Endothelial cell of umbilical vein (primary cell): Measurements from ENCODE around the gene GULP1. TPM values are rescaled to one million over a fixed set of nuclear protein-coding genes. Genes with fewer than 3 reads are reported as not detected.

Experiments
- BruUV-seq: library from RNA; stranded (reverse); fragments of 400-500 nt; replicated peaks from 2 replicates; lab custom pipeline; 2021; lab: Mats Ljungman, UMichigan
- CTCF ChIA-PET: fragments of 300-600, 350-600 bp; sonication (Branson Sonifier 250); formaldehyde crosslinking; loops from one replicate; lab custom pipeline; 2021; ENCODE audit warnings: antibody characterized with exemption, inconsistent platforms; lab: Charles Lee
- POLR2A ChIA-PET: fragments of 300-600, 350-600 bp; sonication (Branson Sonifier 250); formaldehyde crosslinking; loops from one replicate; lab custom pipeline; 2021; ENCODE audit warnings: antibody characterized with exemption, inconsistent platforms; lab: Charles Lee
- DNase-seq: peaks from one replicate; pipeline ENCODE4 v3.0.0-alpha.2; 2011; ENCODE audit warnings: low read depth, low spot score
- FAIRE-seq: peaks from 2 replicates; lab custom pipeline; 2011; peaks lifted over from hg19 to GRCh38; lab: Jason Lieb, UNC
- H2AFZ ChIP-seq: 2 replicates; pipeline ENCODE4 v1.6.0; 2012; ENCODE audit warnings: low read depth, low read length, control low read depth, inconsistent platforms
- H3K27ac ChIP-seq: 2 replicates; pipeline ENCODE4 v1.5.1; 2011; ENCODE audit warnings: low read depth, mild to moderate bottlenecking, control low read depth, low read length, moderate library complexity; ENCODE audit not compliant: insufficient read depth
- H3K27me3 ChIP-seq, 2 experiments: 2 replicates each; pipeline versions ENCODE4 v1.6.0 to v1.6.1; 2011; ENCODE audit warnings: low read length in 2 of 2, mixed read lengths in 1 of 2; ENCODE audit not compliant: control insufficient read depth in 2 of 2, insufficient read depth in 2 of 2
- H3K36me3 ChIP-seq, 2 experiments: 2 replicates in 1 of 2; 3 replicates in 1 of 2; pipeline ENCODE4 v1.5.1; 2011; ENCODE audit warnings: low read length in 2 of 2, mild to moderate bottlenecking in 1 of 2, moderate library complexity in 1 of 2; ENCODE audit not compliant: control insufficient read depth in 2 of 2, insufficient read depth in 2 of 2; ENCODE audit errors: extremely low read depth in 1 of 2
- H3K4me1 ChIP-seq: 3 replicates; pipeline ENCODE4 v1.5.1; 2011; ENCODE audit warnings: mild to moderate bottlenecking, low read length; ENCODE audit not compliant: control insufficient read depth, insufficient read depth; ENCODE audit errors: extremely low read depth
- H3K4me2 ChIP-seq: 2 replicates; pipeline ENCODE4 v1.6.1; 2011; ENCODE audit warnings: low read length, control low read depth, mixed read lengths; ENCODE audit not compliant: insufficient read depth
- H3K4me3 ChIP-seq, 3 experiments: fragments of 200-600 bp in 1 of 3; sonication (generic), shearing (Covaris generic) in 1 of 3; replicated peaks in 1 of 3; 2 replicates each; pipeline ENCODE4 v1.5.1; 2011 to 2016; ENCODE audit warnings: control low read depth in 3 of 3, low read length in 3 of 3, mild to moderate bottlenecking in 2 of 3, inconsistent platforms in 1 of 3, low read depth in 1 of 3, moderate library complexity in 1 of 3; ENCODE audit not compliant: insufficient read depth in 1 of 3
- H3K79me2 ChIP-seq: 2 replicates; pipeline ENCODE4 v1.6.0; 2012; ENCODE audit warnings: low read length, inconsistent platforms; ENCODE audit not compliant: control insufficient read depth, insufficient read depth
- H3K9ac ChIP-seq: replicated peaks from 2 replicates; pipeline ENCODE3; 2011; ENCODE audit warnings: low read length, control low read depth; ENCODE audit not compliant: insufficient read depth; ENCODE audit errors: extremely low read depth
- H3K9me1 ChIP-seq: replicated peaks from 3 replicates; pipeline ENCODE4 v1.6.0; 2011; ENCODE audit warnings: mild to moderate bottlenecking, low read length; ENCODE audit not compliant: control insufficient read depth, insufficient read depth; ENCODE audit errors: extremely low read depth
- H3K9me3 ChIP-seq: replicated peaks from 2 replicates; pipeline ENCODE4 v1.5.1; 2012; ENCODE audit warnings: low read length, inconsistent platforms; ENCODE audit not compliant: control insufficient read depth, insufficient read depth
- H4K20me1 ChIP-seq: replicated peaks from 2 replicates; pipeline ENCODE3; 2011; ENCODE audit warnings: mild to moderate bottlenecking, low read length; ENCODE audit not compliant: control insufficient read depth, insufficient read depth; ENCODE audit errors: extremely low read depth
- CTCF ChIP-seq, 2 donors: IDR thresholded peaks; 1 replicate in 1 of 2; 2 replicates in 1 of 2; pipeline ENCODE4 v1.5.1; 2011; ENCODE audit warnings: low read length in 2 of 2, mild to moderate bottlenecking in 2 of 2, moderate library complexity in 2 of 2, control low read depth in 1 of 2, inconsistent platforms in 1 of 2, low read depth in 1 of 2; ENCODE audit not compliant: insufficient read depth in 1 of 2; ENCODE audit errors: extremely low read depth in 1 of 2
- EZH2 ChIP-seq: IDR thresholded peaks from 2 replicates; pipeline ENCODE4 v1.6.1; 2012; ENCODE audit warnings: borderline replicate concordance, low read depth, mild to moderate bottlenecking, moderate library complexity, low read length, inconsistent platforms; ENCODE audit not compliant: severe bottlenecking
- FOS ChIP-seq: IDR thresholded peaks from 2 replicates; pipeline ENCODE4 v1.6.1; 2011; ENCODE audit warnings: mild to moderate bottlenecking, low read length, moderate library complexity, borderline replicate concordance; ENCODE audit not compliant: insufficient read depth
- GATA2 ChIP-seq: IDR thresholded peaks from 2 replicates; pipeline ENCODE4 v1.7.0; 2011; ENCODE audit warnings: low read depth, mild to moderate bottlenecking, moderate library complexity, mixed read lengths, low read length; ENCODE audit not compliant: insufficient read length, insufficient read depth
- JUN ChIP-seq: IDR thresholded peaks from 2 replicates; pipeline ENCODE4 v1.6.1; 2011; ENCODE audit warnings: borderline replicate concordance, low read depth; ENCODE audit not compliant: insufficient read length, insufficient read depth
- MYC ChIP-seq: IDR thresholded peaks from one replicate; pipeline ENCODE4 v1.6.1; 2011; ENCODE audit warnings: mild to moderate bottlenecking, low read depth, low read length
- POLR2A ChIP-seq: IDR thresholded peaks from 2 replicates; pipeline ENCODE4 v1.6.1; 2012; ENCODE audit warnings: low read depth, mild to moderate bottlenecking, control low read depth, low read length
- POLR2AphosphoS5 ChIP-seq: IDR thresholded peaks from 2 replicates; pipeline ENCODE4 v1.6.1; 2012; ENCODE audit warnings: low read depth, mild to moderate bottlenecking, control low read depth, low read length, moderate library complexity; ENCODE audit not compliant: insufficient read depth
- dilution Hi-C: fragments of 300-500 bp; cut with MboI; formaldehyde crosslinking; loops from one replicate; pipeline ENCODE4 v1.15.0; 2019; ENCODE audit warnings: low sequenced_read_pairs; ENCODE audit not compliant: extremely low pct_ligation_motif_present
- intact Hi-C: fragments of 100-400 bp; cut with micrococcal nuclease; formaldehyde crosslinking; loops from one replicate; pipeline ENCODE4 v1.10.0; 2022
- polyA plus RNA-seq, 4 experiments: library from polyadenylated mRNA; depleted of rRNA in 3 of 4; stranded (reverse) in 3 of 4; unstranded in 1 of 4; fragments of >200 nt; gene quantifications; 2 replicates each; pipeline versions ENCODE4 v1.2.1 to v1.2.3, GENCODE V29; 2011 to 2012; ENCODE audit warnings: missing spikeins in 1 of 4
- total RNA-seq: library from RNA; stranded (reverse); gene quantifications from 2 replicates; pipeline ENCODE4 v1.2.3, GENCODE V29; 2021
- TF ChIP-seq, protein P1 (sequence below): IDR thresholded peaks from 2 replicates; pipeline ENCODE4 v1.6.1; 2011; ENCODE audit not compliant: insufficient read depth, insufficient read length

GULP1 gene
- total and polyA plus RNA-seq, 2 donors (not counting 3 experiments of a cell fraction or from before 2014, with no cell fraction given): 24.4 to 53.8 TPM

DNA sequence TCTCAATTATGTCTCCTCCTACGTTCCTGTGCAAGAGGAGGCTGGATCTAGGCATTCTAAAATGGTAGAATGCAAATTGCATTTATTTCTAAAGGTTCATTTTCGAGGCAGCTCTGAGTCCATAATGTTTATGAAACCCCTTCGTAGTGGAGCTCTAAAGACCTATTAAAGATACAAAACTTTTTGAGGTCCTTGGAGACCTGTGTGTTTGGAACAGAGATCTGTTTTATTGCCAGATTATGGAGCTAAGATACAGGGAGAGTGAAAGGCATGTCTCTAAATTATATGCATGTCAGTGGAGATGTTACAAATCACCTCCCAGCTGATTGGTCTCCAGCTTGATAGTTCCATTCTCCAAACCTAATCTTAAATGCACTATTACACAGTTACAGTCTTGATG, 335.8 kb downstream of the GULP1 start:
- no peaks in the 10 kb centered on the region for H3K4me1 ChIP-seq
- H3K9ac ChIP-seq: no peak overlapping the region
- no peaks in the 10 kb centered on the region for H3K79me2 ChIP-seq
- POLR2A ChIA-PET: no interaction called here
- H3K4me2 ChIP-seq: no peak overlapping the region
- no peak overlapping the region for H3K4me3 ChIP-seq
- no peak overlapping the region for H3K27ac ChIP-seq
- dilution Hi-C loops: no loop called here
- H4K20me1 ChIP-seq: no peaks in the 10 kb centered on the region
- BruUV-seq: no TSS peak
- no peaks in the 10 kb centered on the region for H3K9me3 ChIP-seq
- H3K9me1 ChIP-seq: no peaks in the 10 kb centered on the region
- DNase-seq (no peak), FAIRE-seq (no peak)
- CTCF ChIA-PET: interaction anchor here (1.4 kb wide), 1 partner anchor 51 kb away, joined by 3 read pairs; no protein-coding TSS in a partner anchor
- intact Hi-C loops: no loop called here
- TF ChIP-seq CTCF (IDR thresholded peaks at IDR 0.05; ENCODE audit: extremely low read depth in 1 of 2, insufficient read depth in 1 of 2, low read depth in 1 of 2, low read length in 2 of 2) (no peak), MYC (no peak), POLR2A (no peak), EZH2 (no peak), POLR2AphosphoS5 (no peak), FOS (no peak), JUN (no peak), GATA2 (no peak)
- TF ChIP-seq, protein P1, sequence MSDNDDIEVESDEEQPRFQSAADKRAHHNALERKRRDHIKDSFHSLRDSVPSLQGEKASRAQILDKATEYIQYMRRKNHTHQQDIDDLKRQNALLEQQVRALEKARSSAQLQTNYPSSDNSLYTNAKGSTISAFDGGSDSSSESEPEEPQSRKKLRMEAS: no peak
- H3K27me3 ChIP-seq: no peaks in the 10 kb centered on the region
- H2AFZ ChIP-seq: no peak overlapping the region
- no peaks in the 10 kb centered on the region for H3K36me3 ChIP-seq
